ENCODE measurements around the gene LMTK3.

LMTK3 gene

DNA sequence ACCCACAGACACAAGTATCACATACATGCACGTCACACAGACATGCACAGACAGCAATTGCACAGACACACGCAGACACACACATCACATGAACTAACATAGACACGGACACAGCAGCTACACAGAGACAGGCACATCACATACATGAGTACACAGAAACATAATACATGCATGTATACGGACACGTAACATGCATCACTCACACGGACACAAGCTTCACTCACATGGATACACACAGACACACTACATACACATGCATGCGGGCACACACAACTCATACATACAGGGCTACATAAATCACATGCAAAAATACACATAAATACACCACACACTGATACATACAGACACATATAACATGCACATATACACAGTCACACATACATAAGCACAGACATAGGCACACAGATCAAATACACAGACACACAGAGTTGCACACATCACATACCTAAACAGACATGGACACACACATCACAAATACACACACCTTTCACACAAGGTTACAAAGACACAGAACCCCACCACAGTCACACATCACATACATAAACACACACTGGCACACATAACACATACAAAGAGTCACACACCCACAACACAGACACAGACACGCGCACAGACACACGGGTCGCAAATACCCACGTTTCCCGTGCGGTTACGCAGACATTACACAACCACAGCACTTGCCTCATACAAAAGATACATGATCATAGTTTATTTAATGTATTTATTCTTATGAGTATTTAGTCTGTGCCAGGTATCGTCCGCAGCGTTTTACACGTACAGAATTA, 1.1 kb upstream of the LMTK3 start:
- no peaks in the 10 kb centered on the region for H3K79me2 ChIP-seq (ENCODE audit: control insufficient read depth, low read length)
- peaks cover 16% of the 10 kb centered on the region for H3F3A ChIP-seq (ENCODE audit: control insufficient read depth, insufficient read depth)
- H3K9me3 ChIP-seq (ENCODE audit: control insufficient read depth, insufficient read depth, low read length): no peaks in the 10 kb centered on the region
- peaks cover 9% of the 10 kb centered on the region for H3K27me3 ChIP-seq (ENCODE audit: control insufficient read depth, low read length)
- no peak overlapping the region for H3K27ac ChIP-seq (ENCODE audit: low read depth, low read length)
- H3K4me1 ChIP-seq (ENCODE audit: control insufficient read depth, low read length): peaks cover 32% of the 10 kb centered on the region
- peak overlapping the region; percentile 80 for H3K4me2 ChIP-seq (ENCODE audit: low read length)
- no peaks in the 10 kb centered on the region for H3K36me3 ChIP-seq (ENCODE audit: control insufficient read depth, low read length)
- no peaks in the 10 kb centered on the region for H3K9me2 ChIP-seq (replicated peaks; ENCODE audit: control insufficient read depth, low read length)
- TF ChIP-seq, protein P1, sequence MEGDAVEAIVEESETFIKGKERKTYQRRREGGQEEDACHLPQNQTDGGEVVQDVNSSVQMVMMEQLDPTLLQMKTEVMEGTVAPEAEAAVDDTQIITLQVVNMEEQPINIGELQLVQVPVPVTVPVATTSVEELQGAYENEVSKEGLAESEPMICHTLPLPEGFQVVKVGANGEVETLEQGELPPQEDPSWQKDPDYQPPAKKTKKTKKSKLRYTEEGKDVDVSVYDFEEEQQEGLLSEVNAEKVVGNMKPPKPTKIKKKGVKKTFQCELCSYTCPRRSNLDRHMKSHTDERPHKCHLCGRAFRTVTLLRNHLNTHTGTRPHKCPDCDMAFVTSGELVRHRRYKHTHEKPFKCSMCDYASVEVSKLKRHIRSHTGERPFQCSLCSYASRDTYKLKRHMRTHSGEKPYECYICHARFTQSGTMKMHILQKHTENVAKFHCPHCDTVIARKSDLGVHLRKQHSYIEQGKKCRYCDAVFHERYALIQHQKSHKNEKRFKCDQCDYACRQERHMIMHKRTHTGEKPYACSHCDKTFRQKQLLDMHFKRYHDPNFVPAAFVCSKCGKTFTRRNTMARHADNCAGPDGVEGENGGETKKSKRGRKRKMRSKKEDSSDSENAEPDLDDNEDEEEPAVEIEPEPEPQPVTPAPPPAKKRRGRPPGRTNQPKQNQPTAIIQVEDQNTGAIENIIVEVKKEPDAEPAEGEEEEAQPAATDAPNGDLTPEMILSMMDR (IDR thresholded peaks at IDR 0.05; ENCODE audit: low read depth, low read length, poor library complexity, severe bottlenecking): no peak
- no peak for TF ChIP-seq EZH2phosphoT487 (IDR thresholded peaks at IDR 0.05; ENCODE audit: borderline replicate concordance, low read length)
- peaks cover 2% of the 10 kb centered on the region; the same call in 1 of the 2 replicates for H4K20me1 ChIP-seq (ENCODE audit: control insufficient read depth, insufficient read depth, low read depth, low read length)
- H3K4me3 ChIP-seq (ENCODE audit: low read length): peak overlapping the region; percentile 87

DNA sequence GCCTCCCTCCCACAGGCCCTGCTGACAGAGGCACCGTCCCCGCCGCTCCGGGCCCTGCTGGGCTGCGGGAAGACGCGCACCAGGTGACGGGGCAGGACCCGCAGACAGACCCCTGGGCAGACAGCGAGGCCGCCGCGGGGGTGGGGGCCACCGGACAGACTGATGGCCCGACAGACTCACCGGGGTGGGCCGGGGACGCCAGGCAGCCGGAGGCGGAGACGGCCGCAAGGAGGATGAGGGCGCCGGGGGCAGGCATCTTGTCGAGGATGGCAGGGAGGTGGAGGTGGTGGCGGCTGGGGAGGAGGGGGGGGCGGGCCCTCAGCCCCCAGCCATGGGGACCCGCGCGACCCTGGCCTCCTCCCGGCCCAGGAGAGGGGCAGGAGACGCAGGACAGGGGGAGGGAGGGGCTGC, 309 bp downstream of the LMTK3 start:
- no peak overlapping the region for H3K27ac ChIP-seq (ENCODE audit: low read depth, low read length)
- TF ChIP-seq EZH2phosphoT487 (IDR thresholded peaks at IDR 0.05; ENCODE audit: borderline replicate concordance, low read length): no peak
- TF ChIP-seq, protein P1 (IDR thresholded peaks at IDR 0.05; ENCODE audit: low read depth, low read length, poor library complexity, severe bottlenecking): no peak
- no peaks in the 10 kb centered on the region for H3K9me2 ChIP-seq (replicated peaks; ENCODE audit: control insufficient read depth, low read length)
- peaks cover 9% of the 10 kb centered on the region for H3K27me3 ChIP-seq (ENCODE audit: control insufficient read depth, low read length)
- H4K20me1 ChIP-seq (ENCODE audit: control insufficient read depth, insufficient read depth, low read depth, low read length): peaks cover 2% of the 10 kb centered on the region; the same call in 1 of the 2 replicates
- no peaks in the 10 kb centered on the region for H3K36me3 ChIP-seq (ENCODE audit: control insufficient read depth, low read length)
- peak overlapping the region; percentile 80 for H3K4me2 ChIP-seq (ENCODE audit: low read length)
- H3K4me1 ChIP-seq (ENCODE audit: control insufficient read depth, low read length): peaks cover 32% of the 10 kb centered on the region
- H3F3A ChIP-seq (ENCODE audit: control insufficient read depth, insufficient read depth): peaks cover 16% of the 10 kb centered on the region
- no peaks in the 10 kb centered on the region for H3K9me3 ChIP-seq (ENCODE audit: control insufficient read depth, insufficient read depth, low read length)
- H3K4me3 ChIP-seq (ENCODE audit: low read length): peak overlapping the region; percentile 87
- H3K79me2 ChIP-seq (ENCODE audit: control insufficient read depth, low read length): no peaks in the 10 kb centered on the region

DNA sequence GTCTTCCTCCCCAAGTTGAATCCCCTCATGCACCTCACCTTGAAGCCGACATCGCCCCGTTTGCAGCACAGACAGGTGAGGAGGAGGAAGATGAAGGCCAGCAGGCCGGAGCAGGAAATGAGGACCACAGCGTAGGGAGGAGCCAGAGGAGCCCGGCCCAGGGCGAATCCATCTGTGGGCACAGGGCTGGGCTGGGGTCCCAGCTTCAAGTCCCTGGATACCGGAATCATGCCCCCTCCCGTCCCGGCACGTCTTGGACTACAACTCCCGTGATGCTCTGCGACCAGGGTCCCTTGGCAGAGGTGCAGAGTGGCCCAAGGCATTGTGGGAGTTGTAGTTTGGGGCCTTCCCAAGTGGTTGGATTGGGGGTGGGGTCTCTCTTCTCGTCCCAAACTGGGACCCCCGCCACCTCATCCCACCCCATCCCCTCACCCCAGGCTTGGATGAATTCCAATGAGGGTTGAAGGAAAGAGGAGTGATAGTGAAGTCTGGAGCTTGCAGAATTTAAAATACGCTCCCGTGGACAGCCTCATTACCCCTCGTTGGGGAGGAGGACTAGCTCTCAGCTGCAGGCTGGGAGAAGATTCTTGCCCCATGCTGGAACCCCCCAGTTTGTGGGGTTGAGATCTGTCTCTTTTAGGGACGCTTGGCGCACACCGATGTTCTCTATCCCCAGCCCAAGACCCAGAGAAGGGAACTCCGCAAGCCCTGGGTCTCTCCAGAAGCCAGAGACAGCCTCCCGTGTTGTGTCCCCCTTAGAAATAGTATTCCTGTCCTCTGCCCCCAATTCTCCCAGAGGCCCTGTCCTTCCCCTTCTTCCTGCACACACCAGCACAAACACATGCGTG, 990 bp downstream of the LMTK3 start:
- Histone ChIP-seq H3K4me1 (ENCODE audit: control insufficient read depth, low read length) (peaks cover 32% of the 10 kb centered on the region), H3F3A (ENCODE audit: control insufficient read depth, insufficient read depth) (peaks cover 16% of the 10 kb centered on the region), H3K27me3 (ENCODE audit: control insufficient read depth, low read length) (peaks cover 9% of the 10 kb centered on the region), H3K9me2 (replicated peaks; ENCODE audit: control insufficient read depth, low read length) (no peaks in the 10 kb centered on the region), H3K9me3 (ENCODE audit: control insufficient read depth, insufficient read depth, low read length) (no peaks in the 10 kb centered on the region), H3K4me2 (ENCODE audit: low read length) (peak overlapping the region; percentile 80), H3K4me3 (ENCODE audit: low read length) (peak overlapping the region; percentile 87), H3K27ac (ENCODE audit: low read depth, low read length) (no peak overlapping the region), H4K20me1 (ENCODE audit: control insufficient read depth, insufficient read depth, low read depth, low read length) (peaks cover 2% of the 10 kb centered on the region; the same call in 1 of the 2 replicates), H3K36me3 (ENCODE audit: control insufficient read depth, low read length) (no peaks in the 10 kb centered on the region), H3K79me2 (ENCODE audit: control insufficient read depth, low read length) (no peaks in the 10 kb centered on the region)
- TF ChIP-seq EZH2phosphoT487 (IDR thresholded peaks at IDR 0.05; ENCODE audit: borderline replicate concordance, low read length): no peak
- TF ChIP-seq, protein P1 (IDR thresholded peaks at IDR 0.05; ENCODE audit: low read depth, low read length, poor library complexity, severe bottlenecking): no peak
